GM19395 (cell line): Measurements from ENCODE around the gene EFCAB8.
"Not testable (repeated sequence)": the region's sequence is repeated elsewhere in the genome, so short reads cannot be mapped to it uniquely, and the experiment has no call there.

Experiments used
- ATAC-seq: cut with Tn5 transposase; IDR thresholded peaks from one replicate; pipeline ENCODE4 v1.9.1; 2021; ENCODE audit warnings: mild to moderate bottlenecking, moderate library complexity; ENCODE audit not compliant: unreplicated experiment

Gene EFCAB8

GRCh38 chr20:32885185-32885584, 26.5 kb downstream of the EFCAB8 start:
- no peak for ATAC-seq

- no peak for ATAC-seq
Observed at GRCh38 chr20:32885952-32886351, 27.2 kb downstream of the EFCAB8 start.

GRCh38 chr20:32886652-32887051, 27.9 kb downstream of the EFCAB8 start:
- ATAC-seq, result no peak

- no peak for ATAC-seq
Observed at GRCh38 chr20:32887492-32887891, 28.8 kb downstream of the EFCAB8 start.

GRCh38 chr20:32888636-32889035, 29.9 kb downstream of the EFCAB8 start:
- ATAC-seq, result no peak

GRCh38 chr20:32889281-32889680, 30.6 kb downstream of the EFCAB8 start:
- no peak for ATAC-seq

GRCh38 chr20:32891491-32891890, 32.8 kb downstream of the EFCAB8 start:
- ATAC-seq, result no peak

- ATAC-seq, result no peak
Observed at GRCh38 chr20:32891926-32892660, 33.4 kb downstream of the EFCAB8 start.

- ATAC-seq, result no peak
Observed at GRCh38 chr20:32893263-32894025, 34.7 kb downstream of the EFCAB8 start.

- ATAC-seq, result no peak
Observed at GRCh38 chr20:32894026-32894483, 35.3 kb downstream of the EFCAB8 start.

- no peak for ATAC-seq
Observed at GRCh38 chr20:32894711-32895355, 36.1 kb downstream of the EFCAB8 start.

- no peak for ATAC-seq
Observed at GRCh38 chr20:32896521-32897280, 38.0 kb downstream of the EFCAB8 start.

GRCh38 chr20:32898729-32899128, 40.0 kb downstream of the EFCAB8 start:
- no peak for ATAC-seq

- ATAC-seq, result no peak
Observed at GRCh38 chr20:32902456-32903420, 44.0 kb downstream of the EFCAB8 start.

- ATAC-seq, result no peak
Observed at GRCh38 chr20:32903666-32904175, 45.0 kb downstream of the EFCAB8 start.

- ATAC-seq, result not testable (repeated sequence)
Observed at GRCh38 chr20:32904678-32905077, 46.0 kb downstream of the EFCAB8 start.

GRCh38 chr20:32906200-32906599, 47.5 kb downstream of the EFCAB8 start:
- no peak for ATAC-seq

GRCh38 chr20:32906871-32907495, 48.3 kb downstream of the EFCAB8 start:
- ATAC-seq, result no peak

GRCh38 chr20:32907886-32908285, 49.2 kb downstream of the EFCAB8 start:
- no peak for ATAC-seq
